ENCODE data around the gene SHLD1. TPM values are rescaled to one million over a fixed set of nuclear protein-coding genes. Genes with fewer than 3 reads are reported as not detected.

The SHLD1 gene
- polyA plus RNA-seq, 1 experiment: 4.1 TPM

DNA sequence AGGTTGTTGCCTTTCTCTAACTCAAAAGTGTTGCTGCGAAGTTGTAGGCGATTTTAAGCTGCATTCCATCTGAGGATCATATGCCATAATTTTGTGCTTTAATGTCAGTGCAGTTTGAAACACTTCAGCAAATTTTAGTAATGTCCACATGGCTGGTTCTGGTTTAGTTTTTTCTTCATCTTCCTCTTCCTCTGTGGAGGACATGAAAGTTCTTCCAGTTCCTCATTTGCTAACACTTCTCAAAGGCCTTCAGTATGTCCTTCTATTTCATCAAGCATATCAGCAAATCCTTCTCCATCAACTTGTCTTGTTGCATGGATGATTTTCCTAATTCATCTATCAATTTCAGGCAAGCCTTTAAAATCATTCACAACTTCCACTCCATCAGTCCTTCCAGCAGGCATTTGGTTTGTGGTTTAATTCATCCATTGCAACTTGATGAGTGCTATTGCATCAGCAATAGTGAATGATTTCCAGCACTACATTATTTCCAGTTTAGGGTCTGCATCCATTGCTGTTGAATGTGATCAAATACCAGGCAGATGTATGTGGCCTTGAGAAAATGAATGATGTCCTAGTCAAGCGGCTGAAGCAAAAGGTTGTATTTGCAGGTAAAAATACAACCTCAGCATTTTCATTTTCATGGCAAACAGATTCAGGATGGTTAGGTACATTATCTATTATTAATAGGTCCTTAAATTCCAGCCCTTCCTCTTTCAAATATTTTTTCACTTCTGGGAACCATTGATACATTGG, 20.2 kb downstream of the SHLD1 start:
- POLR2A ChIA-PET: no interaction called here
- CTCF ChIA-PET: no interaction called here
- no peaks in the 10 kb centered on the region for H3K27me3 ChIP-seq (ENCODE audit: control insufficient read depth, insufficient read depth, low read length)
- DNase-seq (ENCODE audit: low read depth, low spot score): no peak
- H3K9me3 ChIP-seq (ENCODE audit: control insufficient read depth, insufficient read depth, low read length): no peaks in the 10 kb centered on the region
- TF ChIP-seq, protein P1, sequence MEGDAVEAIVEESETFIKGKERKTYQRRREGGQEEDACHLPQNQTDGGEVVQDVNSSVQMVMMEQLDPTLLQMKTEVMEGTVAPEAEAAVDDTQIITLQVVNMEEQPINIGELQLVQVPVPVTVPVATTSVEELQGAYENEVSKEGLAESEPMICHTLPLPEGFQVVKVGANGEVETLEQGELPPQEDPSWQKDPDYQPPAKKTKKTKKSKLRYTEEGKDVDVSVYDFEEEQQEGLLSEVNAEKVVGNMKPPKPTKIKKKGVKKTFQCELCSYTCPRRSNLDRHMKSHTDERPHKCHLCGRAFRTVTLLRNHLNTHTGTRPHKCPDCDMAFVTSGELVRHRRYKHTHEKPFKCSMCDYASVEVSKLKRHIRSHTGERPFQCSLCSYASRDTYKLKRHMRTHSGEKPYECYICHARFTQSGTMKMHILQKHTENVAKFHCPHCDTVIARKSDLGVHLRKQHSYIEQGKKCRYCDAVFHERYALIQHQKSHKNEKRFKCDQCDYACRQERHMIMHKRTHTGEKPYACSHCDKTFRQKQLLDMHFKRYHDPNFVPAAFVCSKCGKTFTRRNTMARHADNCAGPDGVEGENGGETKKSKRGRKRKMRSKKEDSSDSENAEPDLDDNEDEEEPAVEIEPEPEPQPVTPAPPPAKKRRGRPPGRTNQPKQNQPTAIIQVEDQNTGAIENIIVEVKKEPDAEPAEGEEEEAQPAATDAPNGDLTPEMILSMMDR (IDR thresholded peaks at IDR 0.05; ENCODE audit: low read depth, low read length): no peak
- H3K27ac ChIP-seq (ENCODE audit: low read depth, low read length): no peak overlapping the region
- H3K4me3 ChIP-seq (ENCODE audit: low read depth, low read length): no peak overlapping the region

DNA sequence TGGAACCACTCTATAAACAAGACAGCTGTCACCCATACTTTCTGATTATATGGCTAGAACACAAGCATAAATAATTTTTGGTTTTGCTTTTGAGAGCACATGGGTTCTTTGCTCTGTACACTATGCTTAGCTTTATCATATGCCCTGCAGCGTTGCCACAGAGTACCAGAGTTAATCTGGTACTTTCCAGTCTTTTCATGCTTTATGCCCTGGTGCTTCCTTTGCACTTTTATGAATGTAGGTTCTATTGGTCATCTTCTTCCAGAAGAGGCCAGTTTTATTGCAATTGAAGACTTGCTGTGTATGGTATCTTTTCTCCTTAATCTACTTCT, 20.8 kb downstream of the SHLD1 start:
- no peak for DNase-seq (ENCODE audit: low read depth, low spot score)
- TF ChIP-seq, protein P1 (IDR thresholded peaks at IDR 0.05; ENCODE audit: low read depth, low read length): no peak
- CTCF ChIA-PET: no interaction called here
- no peaks in the 10 kb centered on the region for H3K9me3 ChIP-seq (ENCODE audit: control insufficient read depth, insufficient read depth, low read length)
- no peaks in the 10 kb centered on the region for H3K27me3 ChIP-seq (ENCODE audit: control insufficient read depth, insufficient read depth, low read length)
- no peak overlapping the region for H3K4me3 ChIP-seq (ENCODE audit: low read depth, low read length)
- POLR2A ChIA-PET: no interaction called here
- no peak overlapping the region for H3K27ac ChIP-seq (ENCODE audit: low read depth, low read length)

DNA sequence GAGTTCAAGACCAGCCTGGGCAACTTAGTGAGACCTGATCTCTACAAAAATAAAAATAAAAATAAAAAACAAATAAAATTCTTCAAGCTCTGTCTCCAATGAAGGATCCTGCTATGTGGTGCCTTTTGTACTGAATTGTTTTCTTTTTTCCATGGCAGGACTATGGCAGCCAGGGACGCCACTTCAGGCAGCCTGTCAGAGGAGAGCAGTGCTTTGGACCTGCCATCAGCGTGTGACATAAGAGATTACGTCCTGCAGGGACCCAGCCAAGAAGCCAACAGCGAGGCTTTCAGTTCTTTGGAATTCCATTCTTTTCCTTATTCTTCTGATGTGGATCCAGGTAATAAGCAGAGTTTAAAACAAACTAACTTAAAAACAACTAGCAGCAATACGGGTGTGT, 22.5 kb downstream of the SHLD1 start:
- H3K27ac ChIP-seq (ENCODE audit: low read depth, low read length): no peak overlapping the region
- DNase-seq (ENCODE audit: low read depth, low spot score): no peak
- H3K27me3 ChIP-seq (ENCODE audit: control insufficient read depth, insufficient read depth, low read length): no peaks in the 10 kb centered on the region
- ChIA-PET POLR2A (no interaction called here), CTCF (no interaction called here)
- TF ChIP-seq, protein P1 (IDR thresholded peaks at IDR 0.05; ENCODE audit: low read depth, low read length): no peak
- H3K9me3 ChIP-seq (ENCODE audit: control insufficient read depth, insufficient read depth, low read length): no peaks in the 10 kb centered on the region
- H3K4me3 ChIP-seq (ENCODE audit: low read depth, low read length): no peak overlapping the region

DNA sequence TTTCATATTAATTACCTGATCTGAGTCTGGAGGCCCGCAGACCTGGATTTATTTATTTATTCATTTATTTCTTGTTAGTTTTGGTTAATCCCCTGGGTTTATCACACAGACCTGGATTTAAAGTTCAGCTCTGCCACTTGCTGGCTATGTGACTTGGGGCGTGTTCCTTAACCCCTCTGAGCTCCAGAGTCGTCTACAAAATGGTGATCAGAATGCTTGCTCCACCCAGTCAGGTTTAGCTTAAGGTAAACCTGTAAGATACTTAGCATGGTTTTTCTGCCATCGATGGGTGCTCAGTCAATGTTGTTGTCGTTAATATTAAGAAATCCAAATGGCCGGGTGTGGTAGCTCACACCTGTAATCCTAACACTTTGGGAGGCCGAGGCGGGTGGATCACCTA, 23.4 kb downstream of the SHLD1 start:
- CTCF ChIA-PET: interaction anchor here (0.7 kb wide), 1 partner anchor 14 kb away, joined by 3 read pairs; no protein-coding TSS in a partner anchor

DNA sequence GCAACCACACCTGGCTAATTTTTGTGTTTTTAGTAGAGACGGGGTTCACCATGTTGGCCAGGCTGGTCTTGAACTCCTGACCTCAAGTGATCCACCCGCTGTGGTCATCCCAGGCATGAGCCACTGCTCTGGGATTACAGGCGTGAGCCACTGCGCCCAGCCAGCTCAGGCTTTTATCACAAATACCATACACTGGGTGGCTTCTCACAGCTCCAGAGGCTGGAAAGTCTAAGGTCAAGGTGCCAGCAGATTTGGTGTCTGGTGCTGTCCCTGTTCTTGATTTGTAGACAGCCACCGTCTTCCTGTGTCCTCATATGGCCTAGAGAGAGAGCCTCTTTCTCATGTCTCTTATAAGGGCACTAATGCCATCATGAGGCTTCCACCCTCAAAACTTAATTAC, 25.9 kb downstream of the SHLD1 start:
- TF ChIP-seq, protein P1 (IDR thresholded peaks at IDR 0.05; ENCODE audit: low read depth, low read length): no peak
- no peaks in the 10 kb centered on the region for H3K9me3 ChIP-seq (ENCODE audit: control insufficient read depth, insufficient read depth, low read length)
- CTCF ChIA-PET: interaction anchor here (1.2 kb wide), 1 partner anchor 12 kb away, joined by 5 read pairs; no protein-coding TSS in a partner anchor
- no peak for DNase-seq (ENCODE audit: low read depth, low spot score)
- H3K27me3 ChIP-seq (ENCODE audit: control insufficient read depth, insufficient read depth, low read length): no peaks in the 10 kb centered on the region
- POLR2A ChIA-PET: no interaction called here
- no peak overlapping the region for H3K4me3 ChIP-seq (ENCODE audit: low read depth, low read length)
- no peak overlapping the region for H3K27ac ChIP-seq (ENCODE audit: low read depth, low read length)

More for the DNA sequence above, 23.4 kb downstream of the SHLD1 start:
- POLR2A ChIA-PET: no interaction called here
- no peaks in the 10 kb centered on the region for H3K9me3 ChIP-seq (ENCODE audit: control insufficient read depth, insufficient read depth, low read length)
- no peak overlapping the region for H3K4me3 ChIP-seq (ENCODE audit: low read depth, low read length)
- H3K27me3 ChIP-seq (ENCODE audit: control insufficient read depth, insufficient read depth, low read length): no peaks in the 10 kb centered on the region
- no peak for DNase-seq (ENCODE audit: low read depth, low spot score)
- no peak overlapping the region for H3K27ac ChIP-seq (ENCODE audit: low read depth, low read length)
- TF ChIP-seq, protein P1 (IDR thresholded peaks at IDR 0.05; ENCODE audit: low read depth, low read length): no peak

Measured in AG04450 (cell line).